NCI-H345 (cell line): ENCODE results near the gene GMPR2.
A peak's percentile ranks its signal among the peaks of the same experiment; 100 is the strongest.
"Not testable (repeated sequence)": the region's sequence is repeated elsewhere in the genome, so short reads cannot be mapped to it uniquely, and the experiment has no call there.

Experiments
- DNase-seq: peaks from one replicate; lab custom pipeline; 2025; lab: John Stamatoyannopoulos, UW

Gene GMPR2

DNA sequence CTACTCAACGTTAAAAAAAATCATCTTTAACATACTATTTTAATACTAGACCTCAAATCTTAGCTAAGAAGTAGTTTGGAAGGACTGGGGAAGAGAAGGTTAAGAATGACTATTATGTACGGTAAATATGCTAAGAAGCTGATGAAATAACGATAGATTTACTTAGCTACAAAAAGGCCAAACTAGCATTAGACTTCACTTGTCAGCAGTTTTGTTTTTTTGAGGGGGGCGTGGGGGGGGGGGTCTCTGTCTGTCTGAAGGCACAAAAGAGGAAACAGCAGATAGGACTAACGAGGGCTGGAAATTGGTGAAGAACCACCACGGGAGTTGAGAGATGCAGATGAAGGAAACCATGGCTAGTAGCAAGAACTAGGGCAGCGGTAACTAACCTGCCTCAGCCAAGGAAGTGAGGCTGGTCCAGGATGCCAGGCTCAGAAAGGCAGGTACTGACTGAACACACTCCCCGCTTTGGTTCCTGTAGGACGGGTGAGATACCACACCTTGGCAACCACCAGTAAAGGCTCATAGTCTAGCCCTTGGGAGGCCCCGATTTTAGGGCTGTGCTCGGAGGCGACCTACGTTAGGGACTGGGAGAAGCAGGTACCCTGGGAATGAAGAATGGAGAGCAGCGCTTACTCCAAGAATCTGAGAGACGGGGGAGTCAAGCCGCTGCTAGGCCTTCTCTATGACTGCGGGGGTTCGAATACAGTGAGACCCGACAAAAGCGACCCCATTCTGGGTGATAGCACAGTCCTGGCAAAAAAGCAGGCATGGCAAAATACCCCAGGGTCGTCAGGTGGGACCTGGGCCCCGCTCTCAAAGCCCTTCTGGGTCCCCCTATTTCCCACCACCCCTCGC, 1.2 kb upstream of the GMPR2 start:
- peak; percentile 44 for DNase-seq

GRCh38 chr14:24232121-24232644, 546 bp upstream of the GMPR2 start, which contains the start of gene NEDD8:
NEDD8 (minus strand) TSS chr14:24232367; CDS start chr14:24232267, 100 bp downstream.
- peak; percentile 85 for DNase-seq

- DNase-seq, result no peak
These were observed 773 bp downstream of the GMPR2 start for GRCh38 chr14:24233538-24233866.

GRCh38 chr14:24234095-24235005, 1.6 kb downstream of the GMPR2 start:
- no peak for DNase-seq

GRCh38 chr14:24235804-24236688, 3.3 kb downstream of the GMPR2 start:
- DNase-seq, result no peak

- DNase-seq, result no peak
These were observed 4.1 kb downstream of the GMPR2 start for GRCh38 chr14:24236689-24237462.

- no peak for DNase-seq
These were observed 4.8 kb downstream of the GMPR2 start for GRCh38 chr14:24237463-24237955.

DNA sequence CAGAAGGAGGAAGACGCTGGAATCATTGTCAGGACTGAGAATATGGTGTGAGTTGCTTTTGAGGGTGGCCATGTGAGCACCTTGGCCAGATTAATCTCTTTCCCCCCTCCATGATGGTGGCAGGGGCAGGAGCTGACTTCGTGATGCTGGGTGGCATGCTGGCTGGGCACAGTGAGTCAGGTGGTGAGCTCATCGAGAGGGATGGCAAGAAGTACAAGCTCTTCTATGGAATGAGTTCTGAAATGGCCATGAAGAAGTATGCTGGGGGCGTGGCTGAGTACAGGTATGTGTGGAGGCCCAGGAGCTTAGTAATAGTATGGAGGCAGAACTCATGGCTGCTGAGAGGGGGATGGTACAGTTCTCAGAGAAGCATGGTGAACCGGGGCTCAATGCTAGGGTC, 5.4 kb downstream of the GMPR2 start:
- DNase-seq, result no peak

DNA sequence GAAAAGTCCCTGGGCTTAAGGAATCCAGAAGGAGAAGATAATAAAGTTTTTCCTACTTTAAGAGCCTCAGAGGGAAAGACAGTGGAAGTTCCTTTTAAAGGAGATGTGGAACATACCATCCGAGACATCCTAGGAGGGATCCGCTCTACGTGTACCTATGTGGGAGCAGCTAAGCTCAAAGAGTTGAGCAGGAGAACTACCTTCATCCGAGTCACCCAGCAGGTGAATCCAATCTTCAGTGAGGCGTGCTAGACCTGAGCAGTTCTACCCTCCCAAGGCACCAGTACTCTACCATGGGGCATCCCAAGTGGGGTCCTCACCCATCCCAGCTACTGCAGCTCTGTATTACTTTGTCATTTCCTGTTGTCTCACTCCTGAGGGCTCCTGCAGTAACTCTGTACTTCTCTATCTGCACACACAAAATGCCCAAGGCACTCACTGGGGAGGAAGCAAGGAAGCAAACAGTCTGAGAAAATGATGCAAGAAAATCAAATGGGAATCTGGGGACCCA, 5.9 kb downstream of the GMPR2 start:
- no peak for DNase-seq

DNA sequence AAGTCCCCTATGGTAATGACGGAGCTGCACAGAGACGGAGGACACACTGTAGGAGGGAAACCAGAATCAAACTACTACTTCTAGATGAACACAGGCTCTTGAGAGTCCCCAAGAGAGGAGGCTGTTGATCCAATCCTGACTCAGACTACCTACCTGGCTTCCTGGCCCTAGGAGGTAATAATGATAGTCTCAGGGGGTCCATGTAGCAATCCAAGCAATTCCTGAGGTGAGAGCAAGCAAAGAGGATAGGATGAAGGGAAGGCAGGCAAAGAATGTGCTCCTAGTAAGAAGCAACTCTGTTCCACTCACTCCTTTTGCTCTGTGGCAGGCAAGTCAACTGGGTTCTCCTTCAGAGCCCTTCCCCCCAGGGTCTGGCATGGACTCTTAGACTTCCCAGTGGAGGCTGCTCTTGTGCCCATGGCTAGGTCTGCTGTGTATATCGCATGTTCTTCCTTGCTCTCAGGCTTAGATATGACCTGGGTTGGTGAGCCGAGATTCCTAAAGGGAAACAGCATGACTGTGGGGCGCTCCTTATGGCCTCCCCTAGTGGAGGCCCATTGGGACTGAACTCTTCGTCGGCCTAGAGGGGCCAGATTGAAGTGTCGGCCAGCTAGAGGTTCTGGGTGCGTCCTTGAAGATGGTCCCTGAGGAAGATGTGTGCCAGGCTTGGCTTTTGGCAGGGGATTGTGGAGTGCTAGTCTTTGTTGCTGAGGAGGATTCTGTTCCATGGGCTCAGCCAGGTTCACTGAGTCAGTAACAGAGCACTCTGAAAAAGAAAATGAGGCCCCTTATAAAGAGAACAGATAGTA, 7.6 kb downstream of the GMPR2 start:
- DNase-seq, result no peak

DNA sequence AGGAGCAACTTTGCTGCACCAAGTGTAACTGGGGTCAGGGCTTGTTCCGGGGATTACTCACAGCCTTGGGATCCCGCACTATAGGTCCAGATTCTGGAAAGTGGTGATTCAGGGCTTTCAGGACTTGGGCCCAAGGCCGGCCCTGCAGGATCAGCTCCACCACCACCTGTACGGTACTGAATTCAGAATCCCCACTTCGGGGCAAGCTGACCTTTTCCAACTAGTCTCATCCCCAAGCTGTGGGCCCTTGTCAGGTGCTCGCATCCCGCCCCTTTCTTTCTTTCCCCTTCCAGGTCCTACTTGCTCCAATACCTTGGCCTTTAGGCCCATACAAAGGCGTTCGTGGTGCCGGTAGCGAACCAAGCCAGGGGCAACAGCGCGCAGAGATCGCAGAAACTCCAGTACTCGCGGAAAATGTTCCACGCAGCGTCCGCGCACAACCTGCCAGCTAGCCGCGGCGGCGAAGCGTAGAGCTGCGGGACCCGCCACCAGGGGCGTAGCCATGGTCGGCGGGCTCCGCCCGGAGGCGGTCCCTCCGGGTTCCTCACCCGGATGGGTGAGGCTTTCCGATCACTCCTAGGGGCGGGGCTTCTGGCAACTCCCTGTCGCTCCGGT, 9.2 kb downstream of the GMPR2 start:
- DNase-seq, result peak; percentile 96

GRCh38 chr14:24243336-24243836, 10.7 kb downstream of the GMPR2 start:
- no peak for DNase-seq

- not testable (repeated sequence) for DNase-seq
These were observed 12.6 kb downstream of the GMPR2 start for GRCh38 chr14:24245350-24245749.

DNA sequence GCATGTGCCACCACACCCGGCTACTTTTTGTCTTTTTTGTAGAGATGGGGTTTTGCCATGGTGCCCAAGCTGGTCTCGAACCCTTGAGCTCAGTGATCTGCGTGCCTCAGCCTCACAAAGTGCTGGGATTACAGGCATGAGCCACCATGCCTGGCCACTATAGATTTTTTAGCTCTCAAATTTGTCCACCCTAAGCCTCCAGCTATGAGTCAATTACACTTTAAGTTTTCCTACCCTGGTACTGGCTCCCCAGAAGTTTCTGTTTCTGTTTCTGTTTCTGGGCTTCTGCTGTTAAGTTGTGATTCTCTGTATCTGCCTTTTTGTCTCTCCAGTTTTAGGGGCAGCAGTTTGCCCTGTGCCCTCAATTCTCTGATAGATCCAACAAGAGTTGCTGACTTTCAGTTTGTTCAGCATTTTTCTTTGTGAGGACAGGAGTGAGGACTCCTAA, 14.1 kb downstream of the GMPR2 start:
- DNase-seq, result no peak

GRCh38 chr14:24247422-24247821, 14.7 kb downstream of the GMPR2 start:
- DNase-seq, result no peak

DNA sequence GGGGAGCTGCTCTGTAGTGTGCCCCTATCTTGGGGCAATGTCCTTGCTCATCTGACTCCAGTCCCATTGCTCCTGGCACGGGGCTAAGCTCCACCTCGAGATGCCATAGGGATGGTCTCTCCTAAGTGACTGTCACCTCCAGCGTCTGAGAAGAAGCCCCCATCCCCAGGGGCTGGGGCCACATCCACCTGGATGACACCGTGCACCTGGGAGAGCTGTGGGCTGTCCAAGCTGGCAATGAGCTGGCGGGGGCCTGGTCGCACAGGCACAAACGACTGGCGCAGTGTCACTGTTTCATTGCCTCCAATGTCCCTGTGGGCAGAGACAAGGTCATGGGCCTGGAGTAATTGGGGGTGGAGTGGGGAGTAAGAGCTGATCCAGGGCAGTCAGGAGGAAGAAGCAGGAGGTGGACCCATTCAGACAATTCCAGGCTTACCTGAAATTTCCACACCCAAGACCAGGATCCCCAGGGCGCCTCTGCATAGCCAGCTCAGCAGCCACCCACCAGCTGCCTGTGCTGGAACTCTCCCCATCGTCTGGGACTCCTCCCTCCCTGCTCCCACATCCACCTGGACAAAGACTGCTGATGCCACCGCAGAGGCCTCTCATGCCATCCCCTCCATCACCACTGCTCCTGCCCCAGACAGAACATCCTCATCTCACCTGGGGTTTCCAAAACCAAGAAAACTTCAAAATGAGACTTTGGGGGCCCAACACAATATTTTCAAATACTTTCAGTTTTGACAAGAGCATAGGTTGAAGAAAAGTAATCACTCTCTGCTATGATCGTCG, 16.7 kb downstream of the GMPR2 start:
- DNase-seq, result no peak

DNA sequence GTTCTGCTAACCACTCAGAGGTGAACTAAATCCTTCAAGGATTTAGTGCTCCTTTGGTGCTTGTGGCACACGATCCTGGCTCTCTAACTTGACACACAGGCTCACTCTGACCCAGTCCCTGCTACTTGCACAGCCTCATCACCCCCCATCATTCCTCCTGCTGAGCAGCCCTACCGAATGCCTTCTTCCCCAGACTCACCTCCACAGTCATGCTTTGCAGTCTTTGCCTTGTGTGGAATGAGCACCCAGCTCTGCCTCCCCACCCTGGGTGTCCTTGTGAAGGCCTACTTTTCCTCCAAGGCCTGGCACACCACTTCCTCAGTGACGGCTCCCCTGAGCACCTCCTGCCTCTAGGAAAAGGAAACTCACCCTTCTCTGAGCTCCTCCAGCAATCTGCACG, 17.6 kb downstream of the GMPR2 start:
- no peak for DNase-seq

DNA sequence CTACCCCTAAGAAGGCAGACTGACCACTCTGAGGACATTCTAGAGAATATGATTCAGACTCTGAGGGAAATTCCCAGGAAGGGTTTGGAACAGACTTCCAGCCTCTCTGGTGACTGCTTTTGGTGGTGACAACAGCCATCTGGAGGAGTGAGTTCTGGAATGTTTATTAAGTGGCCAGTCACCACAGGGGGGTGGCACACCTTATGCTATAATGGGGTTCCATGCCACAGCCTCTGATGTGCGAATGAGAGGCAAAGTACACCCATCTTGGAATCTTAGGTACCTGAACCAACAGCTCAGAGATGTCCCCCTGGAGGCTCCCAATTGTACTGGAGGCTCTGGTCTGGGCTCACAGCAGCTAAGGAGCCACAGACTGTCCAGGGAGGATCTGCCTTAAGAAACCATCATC, 19.2 kb downstream of the GMPR2 start:
- no peak for DNase-seq
